NB4 (cell line): ENCODE data around the gene PATJ.

Source experiments
- CTCF ChIP-seq: IDR thresholded peaks from one replicate; pipeline ENCODE4 v1.5.1; 2012; ENCODE audit warnings: low read depth, low read length
- POLR2A ChIP-seq: IDR thresholded peaks from 2 replicates; pipeline ENCODE4 v1.6.1; 2011; ENCODE audit warnings: mild to moderate bottlenecking; ENCODE audit not compliant: insufficient read length; ENCODE audit errors: extremely low read depth

GRCh38 chr1:61853583-61853982, 111.3 kb downstream of the PATJ start:
- TF ChIP-seq CTCF (no peak), POLR2A (no peak)
